ENCODE data around the gene CTIF.

The CTIF gene

GRCh38 chr18:48828691-48829442 lies 290.0 kb downstream of the CTIF start:
- no peak for DNase-seq

DNA sequence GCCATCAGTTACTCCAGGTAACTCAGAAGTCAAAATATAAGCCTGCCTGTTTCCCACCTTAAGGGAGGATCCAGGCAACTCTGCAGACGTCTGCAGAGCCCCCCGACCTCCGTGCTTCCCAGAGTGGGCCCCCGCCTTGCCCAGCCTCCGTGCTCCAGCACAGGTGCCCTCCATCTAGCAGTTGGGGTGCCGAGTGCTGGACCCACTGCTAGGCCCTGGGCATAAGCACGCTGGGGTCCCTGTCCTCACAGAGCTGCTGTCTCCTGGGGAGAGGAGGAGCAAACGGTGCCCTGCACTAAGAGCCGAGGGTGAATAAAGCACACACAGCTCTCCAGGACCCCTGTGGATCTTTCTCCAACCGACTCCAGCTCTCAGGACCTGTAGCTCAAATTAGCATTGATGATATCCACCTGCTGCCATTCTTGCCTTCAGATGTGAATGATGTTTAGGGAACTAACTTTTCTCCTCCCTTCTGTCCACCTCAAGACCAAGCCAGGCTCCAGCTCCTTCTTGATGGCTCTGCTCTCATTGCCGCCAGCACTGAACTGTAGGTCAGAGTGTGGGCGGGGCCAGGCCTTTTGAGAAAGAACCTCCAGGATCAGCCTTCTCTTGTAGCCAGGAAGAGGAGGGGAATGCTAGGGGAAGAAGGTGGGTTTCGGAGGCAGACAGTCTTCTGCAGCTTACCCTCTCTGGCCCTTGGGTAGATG lies 290.8 kb downstream of the CTIF start:
- DNase-seq, result no peak

- no peak for DNase-seq
These were observed 292.4 kb downstream of the CTIF start for GRCh38 chr18:48831113-48831759.

DNA sequence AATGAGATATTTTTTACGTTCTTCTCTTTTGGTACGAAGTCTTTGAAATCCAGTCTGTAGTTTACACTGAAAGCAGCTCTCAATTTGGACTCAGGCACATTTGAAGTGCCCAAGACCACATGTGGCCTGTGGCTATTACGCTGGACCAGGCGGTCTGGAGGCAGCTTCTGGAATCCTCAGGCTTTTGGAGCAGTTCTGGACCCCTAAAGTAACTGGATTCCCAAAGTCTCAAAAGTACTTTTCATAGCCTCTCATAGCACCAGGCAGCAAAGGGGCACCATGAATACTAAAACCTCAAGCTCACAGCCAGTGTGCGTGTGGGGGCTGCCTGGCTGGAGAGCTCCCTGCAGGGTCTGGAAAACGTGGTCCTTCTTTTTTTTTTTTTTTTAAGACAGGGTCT lies 293.0 kb downstream of the CTIF start:
- no peak for DNase-seq

GRCh38 chr18:48832938-48833700 lies 294.3 kb downstream of the CTIF start:
- DNase-seq, result peak; percentile 55

GRCh38 chr18:48833701-48834412 lies 295.0 kb downstream of the CTIF start:
- DNase-seq, result no peak

GRCh38 chr18:48834413-48835031 lies 295.7 kb downstream of the CTIF start:
- DNase-seq, result peak; percentile 95

DNA sequence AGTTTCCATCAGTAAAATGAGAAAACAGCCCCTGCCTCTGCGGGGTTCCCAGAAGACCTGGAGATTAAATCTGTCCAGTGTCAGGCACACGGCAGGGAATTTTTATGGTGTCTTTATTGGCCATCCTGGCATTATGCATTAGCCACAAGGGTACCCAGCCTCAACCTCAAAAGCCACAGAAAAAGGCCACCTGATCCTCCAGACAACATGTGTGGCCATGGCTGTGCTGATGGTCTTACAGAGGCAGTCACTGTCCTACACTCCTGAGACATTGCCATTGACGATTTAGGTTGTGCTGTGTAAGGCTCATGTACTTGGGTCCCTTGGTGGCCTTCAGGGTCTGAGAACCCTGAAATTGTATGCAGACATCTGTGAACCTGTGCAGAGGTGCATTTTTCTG lies 296.3 kb downstream of the CTIF start:
- no peak for DNase-seq

GRCh38 chr18:48835745-48836170 lies 296.9 kb downstream of the CTIF start:
- DNase-seq, result no peak

DNA sequence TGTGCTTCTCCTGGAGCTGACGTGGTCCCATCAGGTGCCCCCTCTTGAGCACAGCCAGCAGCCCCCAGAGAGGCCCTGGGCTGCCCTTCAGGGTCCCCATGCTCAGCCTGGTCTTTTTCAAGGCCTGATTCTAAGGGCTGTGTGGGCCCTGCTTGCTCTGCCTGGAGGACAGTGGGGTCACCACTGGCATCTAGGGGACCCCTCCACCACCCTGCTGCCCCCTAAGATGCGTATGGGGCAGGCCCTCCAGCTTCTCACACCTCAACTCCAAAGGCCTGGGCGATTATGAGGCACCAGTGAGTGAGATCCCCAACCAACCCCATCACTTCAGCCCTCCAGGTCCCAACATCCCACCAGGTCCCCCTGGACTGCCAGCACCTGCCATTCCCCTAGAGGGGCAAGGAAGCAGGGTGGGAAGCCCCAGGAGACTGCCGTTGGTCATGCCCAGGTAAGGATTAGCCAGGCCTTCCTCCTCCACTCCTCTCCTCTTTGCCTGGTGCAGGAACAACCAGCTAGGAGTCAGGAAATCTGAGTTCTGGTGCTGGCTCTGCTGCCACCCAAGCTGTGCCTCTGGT lies 297.5 kb downstream of the CTIF start:
- no peak for DNase-seq

DNA sequence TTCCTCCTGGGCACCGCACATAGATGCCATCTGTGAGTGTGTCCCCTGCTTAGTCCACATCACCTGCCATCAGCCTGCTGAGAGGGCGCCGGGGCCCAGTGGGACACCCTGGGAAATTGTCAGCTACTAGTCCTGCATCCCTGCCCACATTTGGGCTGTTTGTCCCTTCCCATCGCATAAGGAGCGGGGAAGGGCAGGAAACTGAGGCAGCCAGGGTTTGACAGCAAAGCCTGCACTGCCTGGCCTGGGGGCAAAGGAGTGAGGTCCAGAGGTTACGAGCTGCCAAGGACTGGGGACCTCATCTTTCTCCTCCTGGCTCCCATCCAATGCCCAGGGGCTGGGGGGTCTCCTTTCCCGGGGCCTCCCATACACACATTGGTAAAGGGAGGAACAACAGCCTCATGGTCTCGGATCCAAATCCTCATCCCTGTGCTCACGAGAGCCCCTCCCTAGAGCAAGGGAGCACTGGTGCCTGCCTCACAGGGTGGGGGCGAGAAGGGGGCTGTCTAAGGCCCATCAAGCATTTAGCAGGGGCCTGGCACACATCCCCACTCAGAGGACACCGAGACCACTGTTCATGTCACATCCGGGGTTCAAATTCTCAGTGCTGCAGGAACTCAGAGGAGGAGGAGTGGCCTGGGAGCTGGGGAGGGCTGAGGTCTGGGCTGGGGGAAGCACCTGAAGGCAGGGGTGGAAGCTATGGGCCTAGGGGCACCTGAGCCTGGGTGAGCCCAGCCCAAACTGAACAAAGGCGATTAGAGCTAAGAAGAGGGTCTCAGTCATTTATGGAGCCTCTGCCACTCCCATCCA lies 298.2 kb downstream of the CTIF start:
- DNase-seq, result no peak

GRCh38 chr18:48837676-48838075 lies 298.8 kb downstream of the CTIF start:
- no peak for DNase-seq

DNA sequence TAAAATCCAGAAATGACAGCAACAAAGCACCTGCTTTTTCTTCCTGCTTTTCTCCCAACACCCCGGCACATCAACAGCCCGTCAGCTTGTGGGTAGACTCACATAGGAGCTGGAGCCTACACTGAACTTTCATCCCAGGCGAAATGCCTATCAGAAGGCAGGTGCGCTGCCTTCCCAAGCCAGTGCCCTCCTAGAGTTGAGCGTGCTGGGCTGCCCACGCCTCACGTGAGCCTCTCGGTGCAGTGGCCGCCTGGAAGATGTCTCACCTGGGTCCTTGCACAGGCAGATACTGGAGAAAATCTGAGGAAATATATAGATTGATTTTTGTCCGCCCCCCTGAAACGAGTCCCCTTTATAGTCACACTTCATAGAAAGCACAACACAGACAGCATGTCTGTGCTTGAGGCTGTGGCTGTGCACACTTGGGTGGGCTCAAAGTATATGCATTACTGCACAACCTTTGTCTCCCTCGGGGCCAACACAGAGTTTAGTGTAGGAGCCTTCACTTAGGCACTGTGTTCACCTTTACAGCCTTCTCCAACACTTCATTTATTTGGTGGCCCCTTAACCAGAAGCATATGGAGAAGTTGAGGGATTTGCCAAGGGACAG lies 299.4 kb downstream of the CTIF start:
- DNase-seq, result no peak

- peak; percentile 51 for DNase-seq
These were observed 300.3 kb downstream of the CTIF start for GRCh38 chr18:48838921-48839818.

- DNase-seq, result no peak
These were observed 301.1 kb downstream of the CTIF start for GRCh38 chr18:48839819-48840490.

- no peak for DNase-seq
These were observed 301.7 kb downstream of the CTIF start for GRCh38 chr18:48840491-48840877.

DNA sequence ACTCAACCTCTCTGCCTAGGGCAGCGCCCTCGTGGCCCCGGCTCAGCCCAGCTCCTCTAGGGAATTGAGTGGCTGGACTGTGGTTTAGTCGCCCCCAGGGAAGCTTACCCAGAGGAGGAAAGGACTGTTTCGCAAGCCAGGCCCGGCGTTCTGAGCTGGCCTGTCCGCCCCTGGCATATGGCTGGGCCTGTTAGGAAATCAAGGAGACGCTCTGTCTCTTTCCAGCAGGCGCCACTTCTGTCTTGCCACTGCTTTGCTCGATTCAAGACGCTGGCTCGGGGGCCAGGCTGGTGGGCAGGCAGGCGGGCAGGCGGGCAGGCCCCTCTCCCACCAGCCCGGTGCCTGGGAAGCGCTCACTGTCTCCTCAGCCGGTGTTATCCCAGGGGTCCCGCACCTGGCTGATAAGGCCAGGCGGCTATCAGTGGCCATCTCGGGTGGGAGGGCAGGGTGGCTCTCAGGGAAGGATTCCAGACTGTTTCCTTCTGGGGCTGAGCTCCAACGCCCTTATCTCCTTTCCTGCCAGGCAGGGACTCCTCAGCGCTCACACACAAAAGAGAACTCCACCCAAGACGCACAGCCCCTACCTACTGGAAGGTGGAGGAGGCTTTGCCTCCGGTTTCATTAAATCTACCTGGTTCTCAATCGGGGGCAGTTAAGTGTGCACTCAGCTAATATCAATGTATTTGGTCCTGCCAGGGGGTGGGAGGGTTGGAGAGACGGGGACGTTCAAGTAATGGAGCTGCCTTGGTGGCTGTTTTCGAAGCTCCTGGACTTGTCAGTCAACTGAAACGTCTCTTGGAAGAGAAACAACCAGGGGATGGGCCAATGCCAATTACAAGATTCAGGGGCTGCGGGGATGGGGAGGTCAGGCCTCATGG lies 302.8 kb downstream of the CTIF start:
- no peak for DNase-seq

All from HCEC 1CT (cell line).